Stomach (tissue), 4 donors: ENCODE measurements around the gene PLEKHA6.

Experiments
- POLR2AphosphoS5 ChIP-seq, 3 donors: sonication (generic); formaldehyde crosslinking; IDR thresholded peaks; one replicate each; pipeline ENCODE4 v1.6.1; 2016; ENCODE audit warnings: antibody characterized with exemption in 3 of 3
- TF ChIP-seq, protein P1 (sequence below), 7 experiments: fragments of 450-650 bp in 4 of 7; fragments of 200-600 bp in 3 of 7; sonication (generic) in 3 of 7; IDR thresholded peaks; one replicate each; pipeline ENCODE4 v1.5.1; 2016 to 2019; ENCODE audit warnings: antibody characterized with exemption in 7 of 7, control low read depth in 2 of 7, mild to moderate bottlenecking in 1 of 7

DNA sequence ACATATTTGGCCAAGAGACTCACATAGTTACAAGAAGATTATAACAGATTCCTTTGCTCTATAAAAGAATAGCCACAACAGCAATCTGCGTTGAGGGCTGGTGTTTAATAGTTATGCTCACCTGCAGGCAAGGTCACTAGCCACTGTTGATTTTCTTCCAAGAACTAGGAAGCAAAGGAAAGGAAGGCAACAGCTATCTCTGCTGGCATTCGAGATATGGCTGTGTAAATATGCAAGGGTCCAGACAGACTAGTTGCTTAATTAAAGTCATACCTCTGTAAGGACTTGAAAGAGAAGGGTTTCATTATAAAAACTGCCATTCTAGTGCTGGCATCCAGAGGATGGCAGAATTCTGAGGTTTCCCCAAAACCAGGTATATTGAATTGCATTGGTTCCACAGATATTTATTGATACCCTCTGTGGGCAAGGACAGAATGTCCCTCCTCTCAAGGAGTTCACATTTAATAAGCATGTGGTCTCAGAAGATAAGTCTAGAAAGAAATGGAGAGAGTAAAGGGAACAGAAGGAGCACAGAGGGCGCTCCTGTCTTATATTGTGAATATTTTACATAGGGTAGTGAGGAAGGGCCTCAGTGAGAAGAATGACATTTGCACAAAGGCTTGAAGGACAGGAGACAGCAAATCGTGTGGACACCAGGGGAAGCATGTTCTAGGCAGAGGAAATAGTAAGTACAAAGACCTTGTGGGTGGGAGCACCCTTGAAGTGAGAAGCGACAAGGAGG is 23.6 kb upstream of the PLEKHA6 start:
- TF ChIP-seq, protein P1, sequence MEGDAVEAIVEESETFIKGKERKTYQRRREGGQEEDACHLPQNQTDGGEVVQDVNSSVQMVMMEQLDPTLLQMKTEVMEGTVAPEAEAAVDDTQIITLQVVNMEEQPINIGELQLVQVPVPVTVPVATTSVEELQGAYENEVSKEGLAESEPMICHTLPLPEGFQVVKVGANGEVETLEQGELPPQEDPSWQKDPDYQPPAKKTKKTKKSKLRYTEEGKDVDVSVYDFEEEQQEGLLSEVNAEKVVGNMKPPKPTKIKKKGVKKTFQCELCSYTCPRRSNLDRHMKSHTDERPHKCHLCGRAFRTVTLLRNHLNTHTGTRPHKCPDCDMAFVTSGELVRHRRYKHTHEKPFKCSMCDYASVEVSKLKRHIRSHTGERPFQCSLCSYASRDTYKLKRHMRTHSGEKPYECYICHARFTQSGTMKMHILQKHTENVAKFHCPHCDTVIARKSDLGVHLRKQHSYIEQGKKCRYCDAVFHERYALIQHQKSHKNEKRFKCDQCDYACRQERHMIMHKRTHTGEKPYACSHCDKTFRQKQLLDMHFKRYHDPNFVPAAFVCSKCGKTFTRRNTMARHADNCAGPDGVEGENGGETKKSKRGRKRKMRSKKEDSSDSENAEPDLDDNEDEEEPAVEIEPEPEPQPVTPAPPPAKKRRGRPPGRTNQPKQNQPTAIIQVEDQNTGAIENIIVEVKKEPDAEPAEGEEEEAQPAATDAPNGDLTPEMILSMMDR (IDR thresholded peaks at IDR 0.05), result no peak
- TF ChIP-seq POLR2AphosphoS5 (IDR thresholded peaks at IDR 0.05), result peak in 2 of 3 donors; percentile 29 to 41
